ENCODE data around the gene RAB40B.

Gene RAB40B

GRCh38 chr17:82723169-82723807 lies 24.8 kb upstream of the RAB40B start:
- Histone ChIP-seq H3K4me1 (ENCODE audit: insufficient read depth, low read length) (no peaks in the 10 kb centered on the region), H3K9me3 (ENCODE audit: control insufficient read depth, insufficient read depth, low read length) (no peaks in the 10 kb centered on the region), H3K36me3 (ENCODE audit: insufficient read depth, low read length) (peaks cover 23% of the 10 kb centered on the region), H3K9ac (ENCODE audit: low read depth, low read length) (no peak overlapping the region)

DNA sequence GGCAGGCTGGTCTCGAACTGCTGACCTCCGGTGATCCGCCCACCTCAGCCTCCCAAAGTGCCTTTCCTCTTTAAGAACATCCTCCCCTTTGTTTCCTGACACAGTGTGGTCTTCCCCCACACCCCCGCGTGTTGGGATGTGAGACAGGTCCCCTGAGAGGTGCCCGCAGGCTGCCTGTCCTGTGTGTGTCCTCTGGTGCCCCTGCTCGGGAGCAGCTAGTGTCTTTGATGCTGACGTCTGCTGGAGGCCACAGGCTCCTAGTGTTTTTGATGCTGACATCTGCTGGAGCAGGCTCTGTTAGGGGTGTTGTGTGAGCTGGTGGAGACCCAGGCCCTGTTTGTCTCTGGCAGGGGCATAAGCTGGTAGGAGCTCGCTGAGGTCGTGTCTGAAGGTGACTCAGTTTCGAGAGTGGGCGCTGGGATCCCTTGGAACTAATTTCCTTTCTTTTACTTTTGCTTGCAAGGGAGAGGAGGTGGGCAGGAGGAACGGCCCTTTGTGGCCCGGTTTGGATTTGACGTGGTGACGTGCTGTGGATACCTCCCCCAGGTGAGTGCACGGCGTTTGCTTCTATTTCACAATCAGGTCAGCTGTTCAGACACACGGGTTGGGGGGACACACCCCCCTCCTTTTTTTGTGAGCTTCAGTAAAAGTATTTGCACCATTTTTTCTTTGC lies 24.0 kb upstream of the RAB40B start:
- Histone ChIP-seq H3K9ac (ENCODE audit: low read depth, low read length) (no peak overlapping the region), H3K4me1 (ENCODE audit: insufficient read depth, low read length) (peaks cover 4% of the 10 kb centered on the region; the same call in 1 of the 2 replicates), H3K36me3 (ENCODE audit: insufficient read depth, low read length) (peaks cover 16% of the 10 kb centered on the region), H3K9me3 (ENCODE audit: control insufficient read depth, insufficient read depth, low read length) (no peaks in the 10 kb centered on the region)

GRCh38 chr17:82720204-82720603 lies 21.7 kb upstream of the RAB40B start:
- peaks cover 8% of the 10 kb centered on the region for H3K36me3 ChIP-seq (ENCODE audit: insufficient read depth, low read length)
- H3K9me3 ChIP-seq (ENCODE audit: control insufficient read depth, insufficient read depth, low read length): no peaks in the 10 kb centered on the region
- H3K4me1 ChIP-seq (ENCODE audit: insufficient read depth, low read length): peaks cover 4% of the 10 kb centered on the region; the same call in 1 of the 2 replicates

DNA sequence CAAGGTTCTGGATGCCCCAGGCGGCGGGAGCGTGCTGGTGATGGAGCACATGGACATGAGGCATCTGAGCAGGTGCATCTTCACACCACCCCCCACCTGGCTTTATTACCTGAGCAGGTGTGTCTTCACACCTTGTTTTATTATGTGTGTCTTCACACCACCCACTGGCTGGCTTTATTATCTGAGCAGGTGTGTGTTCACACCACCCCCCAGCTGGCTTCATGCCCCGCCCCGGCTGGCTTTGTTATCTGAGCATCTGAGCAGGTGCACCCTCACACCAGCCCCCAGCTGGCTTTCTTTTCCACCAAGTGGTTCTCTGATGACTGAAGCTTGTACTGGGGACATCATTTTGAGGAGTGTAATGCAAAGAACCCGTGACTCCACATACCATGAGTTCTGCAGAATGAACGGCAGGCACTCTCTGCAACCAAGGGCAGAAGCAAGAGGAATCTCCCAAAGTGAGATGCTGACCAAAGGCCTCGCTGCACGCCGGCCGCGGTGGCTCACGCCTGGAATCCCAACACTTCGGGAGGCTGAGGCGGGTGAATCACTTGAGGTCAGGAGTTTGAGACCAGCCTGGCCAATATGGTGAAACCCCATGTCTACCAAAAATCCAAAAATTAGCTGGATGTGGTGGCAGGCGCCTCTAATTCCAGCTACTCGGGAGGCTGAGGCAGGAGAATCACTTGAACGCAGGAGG lies 20.6 kb upstream of the RAB40B start:
- Histone ChIP-seq H3K9ac (ENCODE audit: low read depth, low read length) (no peak overlapping the region), H3K36me3 (ENCODE audit: insufficient read depth, low read length) (peaks cover 8% of the 10 kb centered on the region), H3K9me3 (ENCODE audit: control insufficient read depth, insufficient read depth, low read length) (no peaks in the 10 kb centered on the region)

More at GRCh38 chr17:82720204-82720603, 21.7 kb upstream of the RAB40B start:
- H3K9ac ChIP-seq (ENCODE audit: low read depth, low read length): no peak overlapping the region

GRCh38 chr17:82716203-82717010 lies 17.9 kb upstream of the RAB40B start, which contains the start of gene FN3KRP:
Gene FN3KRP (plus strand): TSS chr17:82716706. CDS start chr17:82716756, 50 bp downstream.
- H3K9me3 ChIP-seq (ENCODE audit: control insufficient read depth, insufficient read depth, low read length): no peaks in the 10 kb centered on the region
- H3K36me3 ChIP-seq (ENCODE audit: insufficient read depth, low read length): peaks cover 8% of the 10 kb centered on the region
- peak within 1 kb of the TSS; percentile 64 for H3K9ac ChIP-seq (ENCODE audit: low read depth, low read length)
- peaks cover 4% of the 10 kb centered on the region; the same call in 1 of the 2 replicates for H3K4me1 ChIP-seq (ENCODE audit: insufficient read depth, low read length)

More for the DNA sequence above, 20.6 kb upstream of the RAB40B start:
- H3K4me1 ChIP-seq (ENCODE audit: insufficient read depth, low read length): peaks cover 4% of the 10 kb centered on the region; the same call in 1 of the 2 replicates

DNA sequence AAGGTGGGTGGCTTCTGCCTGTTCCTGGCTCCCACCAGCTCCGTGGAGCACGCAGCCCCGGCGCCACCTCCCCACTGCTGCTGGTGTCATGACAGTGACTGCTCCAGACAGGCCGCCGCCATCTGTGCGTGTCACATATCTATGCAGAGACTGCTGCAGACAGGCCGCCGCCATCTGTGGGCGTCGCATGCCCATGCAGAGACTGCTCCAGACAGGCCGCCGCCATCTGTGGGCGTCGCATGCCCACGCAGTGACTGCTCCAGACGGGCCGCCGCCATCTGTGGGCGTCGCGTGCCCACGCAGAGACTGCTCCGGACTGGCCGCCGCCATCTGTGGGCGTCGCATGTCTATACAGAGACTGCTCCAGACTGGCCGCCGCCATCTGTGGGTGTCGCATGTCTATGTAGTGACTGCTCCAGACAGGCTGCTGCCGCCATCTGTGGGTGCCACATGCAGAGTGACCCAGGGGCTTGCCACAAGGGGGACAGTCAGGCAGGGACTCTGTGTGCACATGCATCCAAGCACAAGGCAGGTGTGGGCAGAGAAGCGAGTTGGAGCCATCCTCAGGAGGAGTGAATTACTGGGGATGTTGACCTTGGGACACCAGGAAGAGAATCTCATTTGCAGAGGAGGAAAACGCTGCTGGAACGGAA lies 14.7 kb upstream of the RAB40B start:
- no peaks in the 10 kb centered on the region for H3K36me3 ChIP-seq (ENCODE audit: insufficient read depth, low read length)
- H3K4me1 ChIP-seq (ENCODE audit: insufficient read depth, low read length): peaks cover 4% of the 10 kb centered on the region; the same call in 1 of the 2 replicates
- H3K9ac ChIP-seq (ENCODE audit: low read depth, low read length): no peak overlapping the region
- H3K9me3 ChIP-seq (ENCODE audit: control insufficient read depth, insufficient read depth, low read length): no peaks in the 10 kb centered on the region

GRCh38 chr17:82710499-82711232 lies 12.2 kb upstream of the RAB40B start:
- no peaks in the 10 kb centered on the region for H3K9me3 ChIP-seq (ENCODE audit: control insufficient read depth, insufficient read depth, low read length)
- no peak overlapping the region for H3K9ac ChIP-seq (ENCODE audit: low read depth, low read length)
- peaks cover 4% of the 10 kb centered on the region; the same call in 1 of the 2 replicates for H3K4me1 ChIP-seq (ENCODE audit: insufficient read depth, low read length)
- H3K36me3 ChIP-seq (ENCODE audit: insufficient read depth, low read length): no peaks in the 10 kb centered on the region

DNA sequence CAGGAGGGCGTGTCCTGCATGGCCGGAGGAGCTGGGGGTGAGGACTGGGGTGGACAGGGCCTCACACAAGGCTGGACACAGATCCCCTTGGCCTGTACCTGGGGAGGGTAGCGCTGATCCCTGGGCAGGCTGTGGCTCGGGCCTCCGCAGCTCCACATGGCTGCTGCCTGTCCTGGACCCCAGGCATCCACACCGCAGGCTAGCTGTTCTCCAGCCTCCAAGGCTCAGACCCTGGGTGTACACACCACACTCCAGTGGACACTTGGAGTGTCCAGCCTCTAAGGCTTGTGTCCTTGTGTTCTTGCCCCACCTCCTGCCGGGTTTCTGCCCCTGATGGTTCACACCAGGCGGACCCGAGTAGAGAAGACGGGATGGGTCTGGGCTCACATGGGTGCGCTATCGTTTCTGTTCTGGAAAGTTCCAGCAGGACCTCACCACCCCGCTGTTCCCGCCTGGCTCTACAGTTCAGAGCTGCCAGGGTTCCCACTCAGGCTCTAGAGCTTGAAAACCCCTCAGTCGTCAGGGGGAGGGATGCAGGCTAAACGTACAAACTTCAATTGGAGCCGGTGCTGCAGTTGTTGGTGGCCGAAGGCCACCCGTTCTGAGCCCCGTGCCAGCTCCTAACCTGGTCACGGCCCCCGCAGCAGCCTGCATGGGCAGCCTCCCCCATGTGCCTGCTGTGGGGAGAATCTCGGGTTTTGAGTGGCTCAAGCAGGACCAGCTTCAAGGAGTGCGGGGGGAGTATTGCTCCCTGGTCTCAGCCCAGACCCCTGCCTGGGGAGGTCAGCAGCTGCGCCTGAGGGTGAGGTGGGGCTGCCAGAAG lies 11.4 kb upstream of the RAB40B start:
- no peaks in the 10 kb centered on the region for H3K36me3 ChIP-seq (ENCODE audit: insufficient read depth, low read length)
- peaks cover 4% of the 10 kb centered on the region; the same call in 1 of the 2 replicates for H3K4me1 ChIP-seq (ENCODE audit: insufficient read depth, low read length)
- H3K9ac ChIP-seq (ENCODE audit: low read depth, low read length): no peak overlapping the region
- no peaks in the 10 kb centered on the region for H3K9me3 ChIP-seq (ENCODE audit: control insufficient read depth, insufficient read depth, low read length)

GRCh38 chr17:82709024-82709675 lies 10.7 kb upstream of the RAB40B start:
- Histone ChIP-seq H3K9me3 (ENCODE audit: control insufficient read depth, insufficient read depth, low read length) (no peaks in the 10 kb centered on the region), H3K4me1 (ENCODE audit: insufficient read depth, low read length) (peaks cover 4% of the 10 kb centered on the region; the same call in 1 of the 2 replicates), H3K9ac (ENCODE audit: low read depth, low read length) (no peak overlapping the region), H3K36me3 (ENCODE audit: insufficient read depth, low read length) (no peaks in the 10 kb centered on the region)

DNA sequence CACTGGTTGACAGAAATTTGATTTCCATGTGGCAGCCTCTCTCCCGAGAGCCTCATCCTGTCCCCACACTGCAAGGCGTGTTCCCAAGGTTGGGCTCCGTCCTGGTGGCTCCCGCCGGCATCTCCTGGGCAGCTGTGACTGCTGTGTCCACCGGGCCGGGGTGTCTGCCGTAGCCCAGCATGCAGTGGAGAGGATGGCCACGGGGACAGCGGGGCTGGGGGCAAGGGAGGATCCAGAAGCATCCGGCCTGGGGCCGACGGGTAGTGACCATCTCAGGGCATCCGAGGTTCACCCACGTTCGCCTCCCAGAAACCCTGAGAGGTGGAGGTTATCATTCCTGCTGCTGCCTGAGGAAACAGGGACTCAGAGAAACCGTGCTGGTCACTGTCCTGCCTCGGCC lies 7.3 kb upstream of the RAB40B start:
- Histone ChIP-seq H3K36me3 (ENCODE audit: insufficient read depth, low read length) (no peaks in the 10 kb centered on the region), H3K4me1 (ENCODE audit: insufficient read depth, low read length) (peaks cover 7% of the 10 kb centered on the region), H3K9me3 (ENCODE audit: control insufficient read depth, insufficient read depth, low read length) (no peaks in the 10 kb centered on the region), H3K9ac (ENCODE audit: low read depth, low read length) (no peak overlapping the region)

DNA sequence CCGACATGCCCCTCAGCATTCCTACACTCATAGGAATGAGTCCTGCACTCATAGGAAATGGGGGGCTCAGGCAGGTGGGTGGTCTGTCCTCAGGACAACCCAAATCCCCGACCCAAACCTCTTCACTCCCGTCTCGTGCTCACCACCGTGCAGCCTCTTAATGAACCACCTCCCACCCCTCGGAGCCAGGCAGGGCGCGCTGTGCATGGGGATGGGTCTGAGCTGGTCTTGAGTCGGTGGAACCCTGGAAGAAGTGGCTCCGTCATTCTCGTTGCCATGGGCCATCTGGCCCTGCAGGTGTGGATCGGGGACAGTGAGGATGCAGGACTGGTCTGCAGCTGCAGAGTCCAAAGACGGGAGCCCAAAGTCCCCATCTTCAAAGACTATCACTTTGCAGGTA lies 6.4 kb upstream of the RAB40B start:
- Histone ChIP-seq H3K9ac (ENCODE audit: low read depth, low read length) (no peak overlapping the region), H3K4me1 (ENCODE audit: insufficient read depth, low read length) (peaks cover 7% of the 10 kb centered on the region), H3K36me3 (ENCODE audit: insufficient read depth, low read length) (no peaks in the 10 kb centered on the region), H3K9me3 (ENCODE audit: control insufficient read depth, insufficient read depth, low read length) (no peaks in the 10 kb centered on the region)

All from ES-I3 (cell line).